ENCODE results near the gene CST11. TPM values are rescaled to one million over a fixed set of nuclear protein-coding genes. Genes with fewer than 3 reads are reported as not detected.
"Not testable (repeated sequence)": the region's sequence is repeated elsewhere in the genome, so short reads cannot be mapped to it uniquely, and the experiment has no call there.

Gene CST11, protein sequence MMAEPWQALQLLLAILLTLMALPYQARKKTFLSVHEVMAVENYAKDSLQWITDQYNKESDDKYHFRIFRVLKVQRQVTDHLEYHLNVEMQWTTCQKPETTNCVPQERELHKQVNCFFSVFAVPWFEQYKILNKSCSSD
- total RNA-seq (2014; rRNA removed; shearing (Covaris generic)), result not detected in 2 replicates

DNA sequence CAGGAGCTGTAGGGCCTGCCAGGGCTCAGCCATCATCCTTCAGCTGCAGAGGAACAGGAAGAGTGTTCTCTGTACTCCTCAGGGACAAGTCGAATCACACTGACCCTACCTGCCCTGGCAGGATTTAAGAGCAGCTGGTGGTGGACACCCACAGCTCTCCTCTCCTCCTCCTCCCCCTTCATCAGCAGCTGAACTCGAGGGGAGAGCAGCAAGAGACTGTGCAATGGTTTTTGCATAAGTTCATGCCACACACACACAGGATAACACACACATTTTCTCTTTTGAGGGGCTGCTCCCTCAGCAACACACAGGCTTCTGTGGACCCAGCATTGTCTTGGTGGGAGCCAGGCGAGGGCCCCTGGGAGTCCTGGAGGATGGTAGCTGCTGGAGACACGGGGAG, at the start of gene CST11:
TSS of gene CST11 (minus strand) at position 101 of the 400 bp plus-strand sequence. CDS start at position 36, 65 bp downstream.
- in situ Hi-C loops (cut with HindIII; ENCODE audit: low sequenced_read_pairs), result no loop called here
- no peak for DNase-seq (ENCODE audit: low spot score)

DNA sequence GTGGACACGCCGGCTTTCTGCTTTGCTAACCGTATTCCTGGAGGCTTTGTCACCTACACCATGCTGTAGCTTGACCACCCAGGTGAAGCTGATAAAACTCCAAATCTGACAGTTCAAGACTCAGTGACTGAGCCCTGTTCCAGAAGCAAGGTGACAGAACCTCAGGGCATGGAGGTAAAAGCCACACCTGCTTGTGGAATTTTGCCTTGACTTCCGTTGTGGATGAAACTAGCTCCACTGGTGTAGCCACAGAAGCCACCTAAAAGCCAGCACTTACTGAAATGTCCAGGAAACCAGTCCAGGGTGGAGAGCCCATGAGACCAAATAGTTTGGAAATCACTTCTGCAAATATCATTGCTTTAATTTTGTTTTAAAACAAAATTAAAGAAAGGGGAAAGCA, 49.2 kb upstream of the CST11 start:
- DNase-seq (ENCODE audit: low spot score), result no peak
- in situ Hi-C loops (cut with HindIII; ENCODE audit: low sequenced_read_pairs), result no loop called here

DNA sequence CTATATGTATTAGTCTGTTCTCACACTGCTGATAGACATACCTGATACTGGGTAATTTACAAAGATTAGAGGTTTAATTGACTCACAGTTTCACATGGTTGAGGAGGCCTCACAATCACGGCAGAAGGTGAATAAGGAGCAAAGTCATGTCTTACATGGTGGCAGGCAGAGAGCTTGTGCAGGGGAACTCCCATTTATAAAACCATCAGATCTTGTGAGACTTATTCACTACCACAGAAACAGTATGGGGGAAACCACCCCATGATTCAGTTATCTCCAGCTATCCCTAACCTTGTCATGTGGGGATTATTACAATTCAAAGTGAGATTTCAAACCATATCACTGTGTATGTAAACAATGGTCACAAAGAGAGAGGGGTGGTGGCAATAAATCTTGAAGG, 44.9 kb upstream of the CST11 start:
- in situ Hi-C loops (cut with HindIII; ENCODE audit: low sequenced_read_pairs), result no loop called here
- DNase-seq (ENCODE audit: low spot score), result no peak

DNA sequence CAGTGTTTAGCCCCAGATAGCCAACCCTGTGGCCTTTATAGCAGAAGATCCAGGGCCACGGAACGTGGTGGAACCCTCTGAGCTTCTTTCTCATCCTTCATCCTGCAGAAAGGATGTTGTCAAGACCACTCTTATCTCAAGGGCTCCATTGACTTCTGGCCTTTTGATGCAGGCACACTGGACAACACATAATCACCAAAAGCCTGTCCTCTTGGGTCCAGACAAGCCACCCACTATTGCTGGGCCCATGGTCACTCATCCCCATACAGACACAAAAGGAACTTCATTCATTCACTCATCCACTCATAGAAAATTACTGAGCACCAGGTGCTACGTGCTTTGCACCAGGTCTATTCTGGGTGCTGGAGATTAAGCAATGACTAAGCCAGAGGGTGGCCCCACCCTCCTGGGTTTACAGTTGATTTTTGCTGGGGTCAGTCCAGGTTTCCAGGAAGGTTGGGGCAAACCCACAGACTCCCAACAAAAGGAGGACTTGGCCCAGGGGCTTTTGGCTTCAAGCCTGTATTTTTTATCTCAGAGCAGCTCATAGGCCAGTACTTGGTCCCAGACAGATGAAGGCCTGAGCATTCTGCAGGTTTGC, 40.6 kb upstream of the CST11 start:
- DNase-seq (ENCODE audit: low spot score), result no peak
- in situ Hi-C loops (cut with HindIII; ENCODE audit: low sequenced_read_pairs), result no loop called here

DNA sequence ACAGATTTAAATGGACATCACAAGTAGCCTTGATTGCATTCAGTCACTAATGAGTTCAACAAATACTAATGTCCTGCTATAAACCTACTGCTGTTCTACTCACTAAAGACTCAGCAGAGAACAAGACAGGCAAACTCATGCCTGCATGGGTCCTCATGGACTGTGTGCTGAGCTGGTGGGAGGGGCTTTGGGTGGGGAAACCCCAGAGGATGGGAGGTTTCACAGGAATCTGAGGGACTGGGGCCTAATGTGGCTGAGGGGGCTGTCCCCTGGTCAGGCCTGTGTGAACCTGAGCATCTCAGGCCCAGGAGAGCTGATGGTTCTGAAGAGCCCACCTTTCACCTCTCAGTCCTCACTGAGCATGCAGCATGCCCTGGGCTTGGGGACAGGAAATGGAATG, 39.6 kb upstream of the CST11 start:
- in situ Hi-C loops (cut with HindIII; ENCODE audit: low sequenced_read_pairs), result no loop called here
- DNase-seq (ENCODE audit: low spot score), result no peak

DNA sequence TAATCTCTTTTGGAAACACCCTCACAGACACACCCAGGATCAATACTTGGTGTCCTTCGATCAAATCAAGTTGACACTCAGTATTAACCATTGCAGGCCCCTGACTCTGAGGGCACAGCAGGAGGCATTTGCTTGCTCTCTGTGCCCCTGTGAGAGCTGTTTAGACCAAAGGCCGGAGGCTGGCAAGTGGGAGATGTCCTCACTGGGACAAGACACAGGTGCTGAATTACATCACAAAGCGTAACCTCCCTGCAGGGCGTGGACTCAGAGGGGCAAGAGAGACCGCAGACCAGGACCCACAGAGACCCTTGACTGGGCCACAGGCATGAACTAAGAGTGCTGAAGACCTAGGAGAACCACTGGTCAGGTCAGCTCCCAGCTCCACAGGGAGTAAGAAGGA, 38.1 kb upstream of the CST11 start, which contains the start of gene CST8:
TSS of gene CST8 (plus strand) at position 301 of the 400 bp plus-strand sequence. CDS start 551 bp downstream, outside the sequence.
- in situ Hi-C loops (cut with HindIII; ENCODE audit: low sequenced_read_pairs), result no loop called here

DNA sequence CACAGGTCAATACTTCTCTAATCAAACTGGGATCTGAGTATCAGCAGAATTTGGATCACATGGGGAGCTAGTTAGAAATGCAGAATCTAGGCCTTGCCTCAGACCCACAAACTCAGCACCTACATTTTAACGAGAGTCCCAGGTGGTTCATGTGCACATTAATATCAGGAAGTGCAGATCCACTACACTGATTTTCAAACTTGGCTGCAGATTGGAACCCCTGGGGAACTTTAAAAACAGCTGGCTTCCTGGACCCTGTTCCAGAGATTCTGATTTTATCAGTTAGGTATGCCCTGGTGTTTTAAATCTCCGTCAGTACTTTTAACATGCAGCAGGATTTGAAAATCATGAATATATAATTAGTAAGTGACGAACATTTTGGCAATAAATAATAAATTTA, 36.3 kb upstream of the CST11 start:
- in situ Hi-C loops (cut with HindIII; ENCODE audit: low sequenced_read_pairs), result no loop called here
- no peak for DNase-seq (ENCODE audit: low spot score)

More for the DNA sequence above, 38.1 kb upstream of the CST11 start, which contains the start of gene CST8:
- DNase-seq (ENCODE audit: low spot score), result no peak

DNA sequence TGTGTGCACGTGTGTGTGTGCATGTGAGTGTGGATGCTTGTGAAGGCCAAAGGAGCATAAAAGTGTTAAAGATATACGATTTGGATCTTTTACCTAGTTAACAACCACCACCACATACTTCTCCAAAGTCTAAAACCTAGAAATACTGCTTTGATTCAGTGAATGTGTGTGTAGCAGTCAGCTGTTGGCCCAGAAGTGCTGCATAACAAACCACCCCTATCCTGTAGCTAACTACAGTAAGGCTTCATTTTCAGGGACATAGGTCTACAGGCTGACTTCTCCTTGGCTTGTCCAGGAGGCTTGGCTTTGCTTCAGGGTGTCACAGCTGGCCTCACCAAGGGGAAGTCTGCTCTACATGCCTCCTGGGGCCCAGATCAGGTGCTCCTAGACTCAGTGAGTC, 35.8 kb upstream of the CST11 start:
- no peak for DNase-seq (ENCODE audit: low spot score)
- in situ Hi-C loops (cut with HindIII; ENCODE audit: low sequenced_read_pairs), result no loop called here

DNA sequence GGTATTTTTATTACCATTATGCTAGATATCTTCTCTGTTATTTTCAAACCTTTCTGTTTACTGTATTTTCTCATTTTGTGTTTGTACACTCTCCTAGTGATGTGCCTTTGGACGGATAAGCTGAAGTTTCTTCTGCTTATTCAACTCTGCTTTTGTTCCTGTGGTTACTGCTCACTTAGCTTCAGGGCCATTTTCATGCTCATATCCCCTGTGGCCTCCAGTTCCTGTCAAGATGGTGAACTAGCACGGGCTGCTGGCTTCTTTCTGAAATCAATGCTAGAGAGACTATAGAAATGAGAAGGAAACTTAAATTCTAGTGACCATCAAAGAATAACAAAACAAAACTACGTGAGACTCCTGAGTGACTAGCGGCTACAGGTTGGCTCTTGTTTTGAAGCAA, 31.4 kb upstream of the CST11 start:
- no peak for DNase-seq (ENCODE audit: low spot score)
- in situ Hi-C loops (cut with HindIII; ENCODE audit: low sequenced_read_pairs), result no loop called here

DNA sequence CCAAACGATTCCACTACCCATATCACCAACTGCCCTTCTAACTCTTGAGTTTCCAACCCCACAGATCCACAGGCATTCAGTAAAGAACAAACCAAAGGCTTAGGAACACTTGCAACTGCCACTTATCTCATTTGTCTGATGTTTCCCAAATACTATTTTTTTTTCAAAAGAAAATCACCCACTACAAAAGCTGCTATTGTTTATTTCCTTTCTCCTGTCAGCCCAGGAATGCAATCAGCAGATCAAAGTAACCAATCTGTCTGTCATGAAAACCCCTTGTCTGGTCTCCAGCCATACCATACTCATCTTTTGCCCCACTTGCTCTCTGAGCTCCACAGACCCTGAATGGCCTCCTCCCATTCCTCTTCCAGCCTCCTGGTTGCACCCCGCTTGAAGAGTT, 29.5 kb upstream of the CST11 start:
- in situ Hi-C loops (cut with HindIII; ENCODE audit: low sequenced_read_pairs), result no loop called here
- no peak for DNase-seq (ENCODE audit: low spot score)

DNA sequence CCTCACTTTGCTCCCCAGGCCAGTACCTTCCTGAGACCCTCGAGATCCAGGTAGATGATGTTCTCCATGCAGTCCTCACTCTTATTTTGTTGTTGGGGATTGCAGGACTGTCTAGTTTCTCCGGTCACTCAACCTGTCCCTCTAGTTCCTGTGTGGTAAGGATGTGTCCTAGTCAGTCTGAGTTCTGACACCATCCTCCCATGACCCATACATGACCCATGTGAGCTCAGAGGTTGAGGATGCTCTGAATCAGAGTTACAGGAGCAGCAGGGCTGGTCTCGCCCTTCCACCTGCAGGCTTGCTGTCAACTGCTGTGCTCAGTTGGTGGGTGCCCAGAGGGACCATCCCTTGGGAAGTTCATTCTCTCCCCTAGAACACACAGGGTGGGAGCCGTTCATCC, 26.4 kb upstream of the CST11 start:
- in situ Hi-C loops (cut with HindIII; ENCODE audit: low sequenced_read_pairs), result no loop called here
- DNase-seq (ENCODE audit: low spot score), result no peak

DNA sequence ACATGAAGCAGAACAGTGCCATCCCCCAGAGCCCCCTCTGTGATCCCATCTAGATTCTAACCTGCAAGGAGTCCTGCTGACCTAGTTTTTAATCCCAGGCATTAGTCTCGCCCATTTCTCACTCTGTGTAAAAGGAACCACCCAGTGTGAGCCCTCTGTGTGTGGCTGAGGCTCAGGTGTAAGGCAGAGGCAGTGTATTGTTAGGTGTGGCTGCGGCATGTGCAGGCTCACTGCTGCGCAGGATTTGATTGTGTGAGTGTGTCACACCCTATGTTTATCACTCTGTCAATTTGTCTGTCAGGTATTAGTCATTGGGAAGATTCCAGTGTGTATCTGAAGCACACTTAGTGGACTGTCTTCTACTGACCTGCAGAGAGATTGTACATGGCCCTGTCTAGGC, 24.5 kb upstream of the CST11 start:
- no peak for DNase-seq (ENCODE audit: low spot score)
- in situ Hi-C loops (cut with HindIII; ENCODE audit: low sequenced_read_pairs), result no loop called here

DNA sequence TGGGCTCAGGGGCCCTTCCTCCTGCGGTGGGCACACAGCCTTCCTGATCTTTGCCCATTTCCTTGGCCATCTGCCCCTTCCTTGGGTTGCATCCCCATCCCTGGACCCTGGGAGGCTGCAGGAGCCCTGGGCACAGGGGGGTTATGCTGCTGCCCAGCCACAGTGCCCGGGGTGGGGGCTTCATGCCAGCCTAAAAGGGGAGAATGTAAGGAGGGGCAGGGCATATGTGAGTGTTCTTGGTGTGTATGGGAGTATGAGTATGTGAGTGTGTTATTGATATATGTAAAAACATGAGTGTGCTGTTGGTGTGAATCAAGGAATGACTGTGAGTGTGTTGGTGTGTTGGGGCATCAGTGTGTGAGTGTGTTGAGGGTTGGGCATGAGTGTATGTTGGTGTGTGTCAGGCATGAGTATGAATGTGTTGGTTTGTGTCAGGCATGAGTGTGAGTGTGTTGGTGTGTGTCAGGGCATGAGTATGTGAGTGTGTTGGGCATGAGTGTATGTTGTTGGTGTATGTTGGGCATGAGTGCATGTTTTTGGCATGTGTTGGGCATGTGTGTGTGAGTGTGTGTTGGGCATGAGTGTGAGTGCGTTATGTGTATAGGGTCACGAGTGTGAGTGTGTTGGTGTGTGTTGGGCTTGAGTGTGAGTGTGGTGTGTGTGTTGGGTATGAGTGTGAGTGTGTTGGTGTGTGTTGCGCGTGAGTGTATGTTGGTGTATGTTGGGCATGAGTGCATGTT, 23.5 kb upstream of the CST11 start:
- in situ Hi-C loops (cut with HindIII; ENCODE audit: low sequenced_read_pairs), result no loop called here
- DNase-seq (ENCODE audit: low spot score), result no peak

DNA sequence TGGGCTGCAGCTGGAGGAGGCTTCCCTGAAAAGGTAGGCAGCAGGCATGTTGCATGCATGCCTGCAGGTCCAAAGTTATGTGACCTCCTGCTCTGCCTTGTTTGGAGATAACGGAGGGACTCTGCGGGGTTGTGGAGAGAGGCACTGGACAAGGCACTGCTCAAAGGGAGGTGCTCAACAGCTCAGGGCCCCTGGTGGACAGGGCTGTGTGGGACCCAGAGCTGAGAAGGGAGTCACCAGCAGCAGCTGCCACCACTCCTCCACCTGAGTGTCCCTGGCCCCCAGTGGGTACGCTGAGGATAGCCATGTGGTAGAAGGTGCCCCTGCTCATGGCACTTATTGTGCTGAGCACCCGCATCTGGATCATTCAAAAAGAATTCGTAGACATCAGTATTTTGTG, 22.7 kb upstream of the CST11 start:
- in situ Hi-C loops (cut with HindIII; ENCODE audit: low sequenced_read_pairs), result no loop called here
- DNase-seq (ENCODE audit: low spot score), result no peak

DNA sequence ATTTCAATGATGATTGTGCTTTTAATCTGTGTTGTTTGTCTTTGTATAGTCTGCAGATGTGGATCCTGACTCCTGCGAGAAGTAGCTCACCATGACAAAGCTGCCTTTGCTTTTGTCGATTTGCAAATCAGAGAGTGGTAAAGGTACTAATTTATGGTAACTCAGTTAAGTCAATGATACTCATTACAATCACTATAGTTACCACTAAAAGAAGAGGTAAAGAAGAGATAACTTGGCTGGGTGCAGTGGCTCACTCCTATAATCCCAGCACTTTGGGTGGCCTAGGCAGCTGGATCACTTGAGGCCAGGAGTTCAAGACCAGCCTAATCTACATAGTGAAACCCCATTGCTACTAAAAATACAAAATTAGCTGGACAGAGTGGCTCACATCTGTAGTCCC, 20.6 kb upstream of the CST11 start:
- DNase-seq (ENCODE audit: low spot score); in situ Hi-C loops (cut with HindIII; ENCODE audit: low sequenced_read_pairs): not testable (repeated sequence)

DNA sequence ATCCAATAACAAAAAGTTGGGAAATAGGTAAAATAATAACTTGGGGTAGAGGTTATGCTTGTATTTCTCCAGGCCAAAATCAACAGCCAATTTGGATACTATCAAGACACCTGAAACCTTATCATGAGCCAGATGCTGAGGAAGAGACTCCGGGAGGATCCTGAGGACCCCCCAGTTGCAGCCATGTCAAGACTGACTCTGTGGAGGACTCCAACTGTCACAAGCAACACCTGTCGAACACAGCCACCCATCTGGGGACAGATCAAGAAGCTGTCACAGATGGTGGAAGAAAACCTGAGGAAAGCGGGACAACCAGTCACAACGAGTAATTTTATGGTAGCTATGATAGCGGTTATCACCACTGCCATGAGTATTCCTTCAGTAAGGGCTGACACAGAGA, 19.6 kb upstream of the CST11 start:
- DNase-seq (ENCODE audit: low spot score); in situ Hi-C loops (cut with HindIII; ENCODE audit: low sequenced_read_pairs): not testable (repeated sequence)

DNA sequence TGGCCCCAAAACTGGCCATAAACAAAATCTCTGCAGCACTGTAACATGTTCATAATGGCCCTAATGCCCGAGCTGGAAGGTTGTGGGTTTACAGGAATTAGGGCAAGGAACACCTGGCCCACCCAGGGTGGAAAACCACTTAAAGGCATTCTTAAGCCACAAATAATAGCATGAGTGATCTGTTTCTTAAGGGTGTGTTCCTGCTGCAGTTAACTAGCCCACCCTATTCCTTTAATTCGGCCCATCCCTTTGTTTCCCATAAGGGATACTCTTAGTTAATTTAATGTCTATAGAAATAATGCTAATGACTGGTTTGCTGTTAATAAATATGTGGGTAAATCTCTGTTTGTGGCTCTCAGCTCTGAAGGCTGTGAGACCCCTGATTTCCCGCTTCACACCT, 14.3 kb upstream of the CST11 start:
- DNase-seq (ENCODE audit: low spot score); in situ Hi-C loops (cut with HindIII; ENCODE audit: low sequenced_read_pairs): not testable (repeated sequence)

DNA sequence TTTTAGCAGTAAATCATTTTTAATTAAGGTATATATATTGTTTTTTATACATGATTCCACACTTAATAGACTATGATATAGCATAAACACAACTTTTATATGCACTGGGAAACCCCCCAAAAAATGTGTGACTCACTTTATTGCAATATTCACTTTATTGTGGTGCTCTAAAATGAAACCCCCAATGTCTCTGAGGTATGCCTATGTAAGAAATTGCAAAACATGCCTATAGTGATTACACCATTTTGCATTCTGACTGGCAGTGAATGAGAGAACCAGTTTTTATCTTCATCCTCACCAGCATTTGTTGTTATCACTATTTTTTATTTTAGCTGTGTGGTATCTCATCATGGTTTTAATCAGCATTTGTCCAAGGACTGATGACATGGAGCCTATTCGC, 8.5 kb upstream of the CST11 start:
- no peak for DNase-seq (ENCODE audit: low spot score)
- in situ Hi-C loops (cut with HindIII; ENCODE audit: low sequenced_read_pairs), result no loop called here

DNA sequence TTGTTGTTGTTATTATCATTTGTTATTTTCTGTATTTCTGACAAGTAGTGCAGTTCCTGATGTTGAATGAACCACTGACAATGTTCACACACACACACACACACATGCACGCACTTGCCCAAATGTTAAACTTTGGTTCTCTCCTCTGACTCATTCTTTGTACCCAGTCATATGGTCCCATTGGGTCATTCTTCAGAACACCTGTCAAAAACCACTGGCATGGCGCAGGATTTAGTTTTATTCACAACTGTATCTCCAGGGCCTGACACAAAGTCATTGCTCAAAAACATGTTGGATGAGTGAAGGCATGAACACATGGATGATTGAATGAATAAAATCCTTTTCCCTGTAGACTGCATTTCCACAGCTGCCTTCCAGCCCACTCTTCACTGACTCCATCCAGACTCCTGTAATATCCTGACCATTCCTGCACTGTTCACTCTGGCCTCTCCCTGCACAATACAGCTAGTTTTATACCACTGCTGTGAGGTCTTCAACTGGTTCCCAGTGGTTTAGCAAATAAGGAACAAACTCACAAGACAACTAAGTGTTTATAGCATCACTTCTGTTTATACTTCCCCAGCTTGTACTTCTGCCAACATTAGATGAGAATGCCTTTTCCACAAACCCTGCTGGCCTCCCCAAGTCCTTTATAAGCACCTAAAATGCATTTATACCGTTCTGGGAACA, 6.9 kb upstream of the CST11 start:
- in situ Hi-C loops (cut with HindIII; ENCODE audit: low sequenced_read_pairs), result no loop called here
- no peak for DNase-seq (ENCODE audit: low spot score)

DNA sequence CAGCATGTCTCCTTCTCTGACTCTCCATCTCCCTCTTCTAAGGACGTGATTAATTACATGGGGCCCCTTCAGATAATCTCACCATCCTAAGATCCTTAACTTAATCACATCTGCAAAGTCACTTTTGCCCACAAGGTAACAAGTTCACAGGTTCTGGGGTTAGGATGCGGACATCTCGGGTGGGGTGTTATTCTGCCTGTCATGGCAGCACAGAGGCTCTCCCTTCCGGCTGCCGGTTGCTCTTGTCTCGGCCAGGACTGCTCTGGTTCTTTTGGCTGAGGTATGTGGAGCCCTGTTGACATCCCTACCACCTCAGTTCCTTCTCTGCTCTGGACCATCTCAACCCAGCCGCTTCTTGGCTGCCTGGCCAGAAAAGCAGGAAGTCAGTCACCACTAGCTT, 4.2 kb upstream of the CST11 start:
- DNase-seq (ENCODE audit: low spot score), result no peak

More for the DNA sequence above, 4.2 kb upstream of the CST11 start:
- in situ Hi-C loops (cut with HindIII; ENCODE audit: low sequenced_read_pairs), result no loop called here

All from G401 (cell line).